Mesenchymal stem cell (in vitro differentiated cells and primary cell): ENCODE measurements around the gene SGSM2.

ENCODE experiments used
- DNase-seq: peaks from one replicate; pipeline ENCODE4 v3.0.0-alpha.2; 2013
- H2AFZ ChIP-seq: one replicate; pipeline ENCODE4 v1.6.1; 2013; ENCODE audit warnings: low read depth, mild to moderate bottlenecking, control low read depth, inconsistent platforms, low read length, moderate library complexity
- H2AK5ac ChIP-seq: 2 replicates; pipeline ENCODE4 v1.6.1; 2013; ENCODE audit warnings: low read length, moderate library complexity, mild to moderate bottlenecking, inconsistent platforms; ENCODE audit not compliant: severe bottlenecking
- H2BK120ac ChIP-seq: one replicate; pipeline ENCODE4 v1.6.1; 2013; ENCODE audit warnings: low read depth, mild to moderate bottlenecking, inconsistent platforms, low read length, moderate library complexity
- H2BK12ac ChIP-seq, 2 experiments: one replicate each; pipeline ENCODE4 v1.6.1; 2013; ENCODE audit warnings: inconsistent platforms in 2 of 2, low read length in 2 of 2, mild to moderate bottlenecking in 2 of 2, moderate library complexity in 2 of 2, control low read depth in 1 of 2
- H2BK15ac ChIP-seq: one replicate; pipeline ENCODE4 v1.6.1; 2013; ENCODE audit warnings: mild to moderate bottlenecking, low read depth, inconsistent platforms; ENCODE audit not compliant: poor library complexity, severe bottlenecking
- H2BK5ac ChIP-seq: 2 replicates; pipeline ENCODE4 v1.6.1; 2013; ENCODE audit warnings: low read depth, mild to moderate bottlenecking, low read length, control low read depth, inconsistent platforms; ENCODE audit not compliant: poor library complexity, severe bottlenecking
- H3K14ac ChIP-seq, 2 experiments: one replicate each; pipeline ENCODE4 v1.6.1; 2013; ENCODE audit warnings: inconsistent platforms in 2 of 2, low read length in 2 of 2, control low read depth in 1 of 2, mild to moderate bottlenecking in 1 of 2, moderate library complexity in 1 of 2
- H3K18ac ChIP-seq, 2 experiments: one replicate each; pipeline ENCODE4 v1.6.1; 2013; ENCODE audit warnings: inconsistent platforms in 2 of 2, low read length in 2 of 2, control low read depth in 1 of 2, low read depth in 1 of 2, mild to moderate bottlenecking in 1 of 2
- H3K23ac ChIP-seq, 2 experiments: one replicate each; pipeline ENCODE4 v1.6.1; 2013; ENCODE audit warnings: inconsistent platforms in 2 of 2, low read length in 2 of 2, mild to moderate bottlenecking in 2 of 2, moderate library complexity in 2 of 2, control low read depth in 1 of 2
- H3K27ac ChIP-seq: 2 replicates; pipeline ENCODE4 v1.5.1; 2013; ENCODE audit warnings: mild to moderate bottlenecking, moderate library complexity, low read length, control low read depth, inconsistent platforms; ENCODE audit not compliant: poor library complexity, severe bottlenecking
- H3K27me3 ChIP-seq, 2 experiments: 2 replicates each; pipeline versions ENCODE4 v1.6.1 to v1.7.0; 2013; ENCODE audit warnings: low read length in 2 of 2, mild to moderate bottlenecking in 2 of 2, moderate library complexity in 2 of 2, control low read depth in 1 of 2, inconsistent platforms in 1 of 2; ENCODE audit not compliant: control insufficient read depth in 1 of 2, insufficient read depth in 1 of 2
- H3K36me3 ChIP-seq, 2 experiments: 2 replicates each; pipeline versions ENCODE4 v1.6.1 to v1.7.0; 2013; ENCODE audit warnings: low read length in 2 of 2, control low read depth in 1 of 2, inconsistent platforms in 1 of 2, low read depth in 1 of 2, mild to moderate bottlenecking in 1 of 2; ENCODE audit not compliant: insufficient read depth in 2 of 2, control insufficient read depth in 1 of 2
- H3K4ac ChIP-seq, 2 experiments: one replicate each; pipeline ENCODE4 v1.6.1; 2013; ENCODE audit warnings: inconsistent platforms in 2 of 2, low read length in 2 of 2, mild to moderate bottlenecking in 2 of 2, moderate library complexity in 2 of 2, control low read depth in 1 of 2, low read depth in 1 of 2
- H3K4me1 ChIP-seq: 2 replicates; pipeline ENCODE4 v1.6.1; 2013; ENCODE audit warnings: low read depth, low read length, control low read depth; ENCODE audit not compliant: control insufficient read depth, insufficient read depth
- H3K4me2 ChIP-seq: 2 replicates; pipeline ENCODE4 v1.6.1; 2013; ENCODE audit warnings: low read length, mild to moderate bottlenecking, inconsistent platforms; ENCODE audit not compliant: poor library complexity, severe bottlenecking
- H3K4me3 ChIP-seq, 2 experiments: 2 replicates each; pipeline versions ENCODE4 v1.5.1 to v1.7.0; 2013; ENCODE audit warnings: low read length in 2 of 2, mild to moderate bottlenecking in 2 of 2, control low read depth in 1 of 2, low read depth in 1 of 2; ENCODE audit not compliant: insufficient read depth in 1 of 2
- H3K79me1 ChIP-seq: replicated peaks from 2 replicates; pipeline ENCODE4 v1.6.1; 2013; ENCODE audit warnings: mild to moderate bottlenecking, control low read depth, low read length, inconsistent platforms; ENCODE audit not compliant: poor library complexity, severe bottlenecking
- H3K9ac ChIP-seq: 2 replicates; pipeline ENCODE4 v1.7.0; 2013; ENCODE audit warnings: mild to moderate bottlenecking, low read length, moderate library complexity
- H3K9me3 ChIP-seq: 2 replicates; pipeline ENCODE4 v1.7.0; 2013; ENCODE audit warnings: mild to moderate bottlenecking, low read length; ENCODE audit not compliant: control insufficient read depth
- H4K8ac ChIP-seq: one replicate; pipeline ENCODE4 v1.6.1; 2013; ENCODE audit warnings: inconsistent platforms, mild to moderate bottlenecking, low read length, moderate library complexity
- H4K91ac ChIP-seq: one replicate; pipeline ENCODE4 v1.6.1; 2013; ENCODE audit warnings: mild to moderate bottlenecking, low read length, inconsistent platforms
- WGBS: methylation state at CpG from one replicate; pipeline ENCODE4 v1.1.7; 2013; ENCODE audit warnings: mixed read lengths; 5-methylcytosine and 5-hydroxymethylcytosine counted together

Gene SGSM2

DNA sequence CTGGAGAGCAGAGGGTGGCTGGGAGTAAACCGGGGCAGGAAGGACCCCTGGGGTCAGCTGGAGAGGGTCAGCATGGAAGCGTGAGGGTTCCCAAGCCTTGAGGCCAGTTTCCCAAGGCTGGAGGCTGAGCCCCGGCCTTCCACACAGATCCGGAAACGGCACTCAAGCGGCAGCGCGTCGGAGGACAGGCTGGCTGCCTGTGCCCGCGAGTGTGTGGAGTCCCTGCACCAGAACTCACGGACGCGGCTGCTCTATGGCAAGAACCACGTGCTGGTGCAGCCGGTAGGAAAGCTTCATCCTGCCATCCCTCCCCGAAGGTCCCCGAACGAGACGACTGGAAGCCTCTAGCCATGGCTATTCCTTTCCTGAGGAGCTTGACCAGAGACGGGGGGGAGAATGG is 26.0 kb downstream of the SGSM2 start:
- Histone ChIP-seq H3K9ac (no peak overlapping the region), H4K8ac (no peak overlapping the region), H3K4me2 (no peak overlapping the region), H2BK120ac (no peak overlapping the region), H2BK12ac (no peak overlapping the region), H3K9me3 (no peaks in the 10 kb centered on the region), H4K91ac (no peak overlapping the region), H3K14ac (no peak overlapping the region), H2AK5ac (no peak overlapping the region), H3K4ac (no peak overlapping the region), H3K18ac (no peak overlapping the region), H3K4me3 (no peak overlapping the region), H3K79me1 (peaks cover 8% of the 10 kb centered on the region), H2BK15ac (no peak overlapping the region), H3K36me3 (peaks cover 49 to 77% of the 10 kb centered on the region in 2 experiments), H3K23ac (no peak overlapping the region), H3K27ac (no peak overlapping the region), H3K4me1 (peaks cover 19% of the 10 kb centered on the region), H3K27me3 (no peaks in the 10 kb centered on the region), H2AFZ (no peak overlapping the region), H2BK5ac (no peak overlapping the region)
- DNase-seq: no peak
- 97% methylated on average over 21 of the region's 21 CpGs for WGBS

DNA sequence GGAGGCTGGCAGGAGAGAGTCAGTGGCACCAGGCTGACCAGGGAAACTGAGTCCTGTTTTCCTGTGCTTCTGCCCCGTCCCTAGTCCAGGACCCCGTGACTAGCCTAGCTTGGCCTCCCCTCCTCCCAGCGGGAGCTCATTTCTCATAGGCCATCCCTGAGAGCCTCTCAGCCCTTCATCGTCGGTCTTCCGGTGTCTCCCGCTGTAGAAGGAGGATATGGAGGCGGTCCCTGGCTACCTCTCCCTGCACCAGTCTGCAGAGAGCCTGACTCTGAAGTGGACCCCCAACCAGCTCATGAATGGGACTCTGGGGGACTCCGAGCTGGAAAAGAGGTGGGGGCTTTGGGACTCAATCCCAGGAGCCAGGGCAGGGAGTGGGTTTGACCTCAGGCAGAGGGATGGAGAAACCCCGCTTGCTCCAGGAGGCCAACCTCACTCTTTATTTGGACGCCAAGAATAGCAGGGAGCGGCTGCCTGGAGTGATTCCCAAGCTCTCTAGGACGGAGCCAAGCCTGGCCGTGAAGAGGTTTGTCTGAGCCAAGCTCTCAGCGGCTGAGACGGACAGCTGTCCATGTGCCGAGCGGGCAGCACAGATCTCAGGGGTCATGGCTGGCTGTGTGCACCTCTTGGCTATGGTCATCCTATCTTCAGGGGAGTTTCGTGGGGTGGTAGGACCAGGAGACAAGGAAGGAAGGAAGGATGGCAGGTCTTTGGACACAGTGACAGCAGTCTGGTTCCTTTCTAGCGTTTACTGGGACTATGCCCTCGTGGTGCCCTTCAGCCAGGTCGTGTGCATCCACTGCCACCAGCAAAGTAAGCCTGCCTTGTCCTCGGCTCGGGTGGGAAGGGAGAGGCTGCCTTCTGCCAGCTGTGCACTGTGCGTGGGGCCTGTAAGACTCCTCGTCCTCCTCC is 26.8 kb downstream of the SGSM2 start:
- Histone ChIP-seq H3K27me3 (no peaks in the 10 kb centered on the region), H4K91ac (no peak overlapping the region), H2AFZ (no peak overlapping the region), H3K27ac (no peak overlapping the region), H2BK12ac (no peak overlapping the region), H2AK5ac (no peak overlapping the region), H3K23ac (no peak overlapping the region), H2BK120ac (no peak overlapping the region), H3K4me3 (no peak overlapping the region), H4K8ac (no peak overlapping the region), H3K4me1 (peaks cover 14% of the 10 kb centered on the region), H2BK15ac (no peak overlapping the region), H2BK5ac (no peak overlapping the region), H3K4me2 (no peak overlapping the region), H3K18ac (no peak overlapping the region), H3K4ac (no peak overlapping the region), H3K79me1 (peaks cover 8% of the 10 kb centered on the region), H3K14ac (no peak overlapping the region), H3K36me3 (peaks cover 49 to 84% of the 10 kb centered on the region in 2 experiments), H3K9me3 (no peaks in the 10 kb centered on the region), H3K9ac (no peak overlapping the region)
- WGBS: 93% methylated on average over 26 of the region's 26 CpGs
- no peak for DNase-seq

DNA sequence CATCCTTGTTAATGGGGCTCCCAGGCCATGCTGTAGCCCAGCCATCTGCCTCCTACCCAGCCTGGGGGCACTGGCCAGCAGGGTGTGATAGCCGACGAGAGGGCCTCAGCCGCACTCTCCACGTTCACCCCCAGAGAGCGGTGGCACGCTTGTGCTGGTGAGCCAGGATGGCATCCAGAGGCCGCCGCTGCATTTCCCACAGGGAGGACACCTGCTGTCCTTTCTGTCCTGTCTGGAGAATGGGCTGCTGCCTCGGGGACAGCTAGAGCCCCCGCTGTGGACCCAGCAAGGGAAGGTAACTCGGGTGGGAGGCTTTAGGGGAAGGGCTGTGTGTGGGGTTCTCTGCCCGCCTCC is 27.4 kb downstream of the SGSM2 start:
- Histone ChIP-seq H3K27ac (no peak overlapping the region), H3K9me3 (no peaks in the 10 kb centered on the region), H2BK15ac (no peak overlapping the region), H3K23ac (no peak overlapping the region), H2AK5ac (no peak overlapping the region), H3K36me3 (peaks cover 49 to 90% of the 10 kb centered on the region in 2 experiments), H3K27me3 (no peaks in the 10 kb centered on the region), H3K4me1 (peaks cover 12% of the 10 kb centered on the region), H3K14ac (no peak overlapping the region), H4K8ac (no peak overlapping the region), H4K91ac (no peak overlapping the region), H3K18ac (no peak overlapping the region), H3K9ac (no peak overlapping the region), H3K4me3 (no peak overlapping the region), H2AFZ (no peak overlapping the region), H2BK120ac (no peak overlapping the region), H2BK5ac (no peak overlapping the region), H3K4me2 (no peak overlapping the region), H2BK12ac (no peak overlapping the region), H3K79me1 (peaks cover 8% of the 10 kb centered on the region), H3K4ac (no peak overlapping the region)
- 88% methylated on average over 11 of the region's 12 CpGs for WGBS
- DNase-seq: no peak

DNA sequence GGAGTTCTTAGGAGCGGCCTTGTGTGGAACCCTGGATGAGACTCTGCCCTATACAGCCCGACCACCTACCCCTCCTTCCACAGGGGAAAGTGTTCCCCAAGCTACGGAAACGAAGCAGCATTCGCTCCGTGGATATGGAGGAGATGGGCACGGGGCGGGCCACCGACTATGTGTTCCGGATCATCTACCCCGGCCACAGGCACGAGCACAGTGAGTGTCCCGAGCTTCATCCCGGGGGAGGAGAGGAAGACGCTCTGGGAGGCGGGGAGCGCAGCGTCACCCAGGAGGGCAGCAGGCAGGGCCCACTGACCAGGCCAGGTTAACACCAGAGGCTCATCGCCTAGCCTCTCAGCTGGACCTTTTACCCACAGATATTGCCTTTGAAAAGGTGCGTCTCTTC is 27.8 kb downstream of the SGSM2 start:
- H4K8ac ChIP-seq: no peak overlapping the region
- H2BK12ac ChIP-seq: no peak overlapping the region
- no peak overlapping the region for H4K91ac ChIP-seq
- no peak overlapping the region for H3K27ac ChIP-seq
- no peak overlapping the region for H2AK5ac ChIP-seq
- H3K9me3 ChIP-seq: no peaks in the 10 kb centered on the region
- no peak overlapping the region for H2BK15ac ChIP-seq
- no peak overlapping the region for H3K18ac ChIP-seq
- no peak overlapping the region for H2BK5ac ChIP-seq
- no peak overlapping the region for H3K14ac ChIP-seq
- H3K23ac ChIP-seq: no peak overlapping the region
- H2AFZ ChIP-seq: no peak overlapping the region
- peaks cover 49 to 94% of the 10 kb centered on the region in 2 experiments for H3K36me3 ChIP-seq
- H3K4me2 ChIP-seq: no peak overlapping the region
- 94% methylated on average over 18 of the region's 20 CpGs for WGBS
- no peak overlapping the region for H3K4me3 ChIP-seq
- H3K9ac ChIP-seq: no peak overlapping the region
- no peaks in the 10 kb centered on the region for H3K27me3 ChIP-seq
- H3K4ac ChIP-seq: no peak overlapping the region
- H3K4me1 ChIP-seq: peaks cover 15% of the 10 kb centered on the region
- DNase-seq: no peak
- H2BK120ac ChIP-seq: no peak overlapping the region
- H3K79me1 ChIP-seq: peaks cover 8% of the 10 kb centered on the region
